Measurements from ENCODE around the gene TOP2A.
"Not testable (repeated sequence)": the region's sequence is repeated elsewhere in the genome, so short reads cannot be mapped to it uniquely, and the experiment has no call there.

TOP2A gene

DNA sequence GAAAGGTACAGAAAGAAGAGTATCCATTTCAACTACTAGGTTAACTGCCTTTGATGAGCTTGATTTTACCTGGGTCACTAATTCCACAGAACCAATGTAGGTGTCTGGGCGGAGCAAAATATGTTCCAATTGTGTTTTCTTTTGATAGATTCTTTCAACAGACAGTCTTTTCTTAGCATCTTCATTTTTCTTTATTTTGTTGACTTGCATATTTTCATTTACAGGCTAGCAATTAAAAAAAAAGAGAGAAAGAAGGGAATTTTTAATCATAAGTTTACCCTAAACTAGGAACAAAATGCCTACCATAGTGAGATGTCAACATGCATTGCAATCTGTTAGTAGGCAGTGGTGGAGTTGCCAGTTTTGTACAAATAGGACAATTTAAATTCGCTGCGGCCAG is 1.0 kb downstream of the TOP2A start:
- peak overlapping the region; percentile 89 for H3K4me3 ChIP-seq (ENCODE audit: low read length)
- WGBS (ENCODE audit: extremely low coverage, insufficient coverage, low lambda C conversion rate), result no CpG with 5 or more reads among the region's 3 CpGs
- no peaks in the 10 kb centered on the region for H3K36me3 ChIP-seq (ENCODE audit: control insufficient read depth, insufficient read depth, low read length)

DNA sequence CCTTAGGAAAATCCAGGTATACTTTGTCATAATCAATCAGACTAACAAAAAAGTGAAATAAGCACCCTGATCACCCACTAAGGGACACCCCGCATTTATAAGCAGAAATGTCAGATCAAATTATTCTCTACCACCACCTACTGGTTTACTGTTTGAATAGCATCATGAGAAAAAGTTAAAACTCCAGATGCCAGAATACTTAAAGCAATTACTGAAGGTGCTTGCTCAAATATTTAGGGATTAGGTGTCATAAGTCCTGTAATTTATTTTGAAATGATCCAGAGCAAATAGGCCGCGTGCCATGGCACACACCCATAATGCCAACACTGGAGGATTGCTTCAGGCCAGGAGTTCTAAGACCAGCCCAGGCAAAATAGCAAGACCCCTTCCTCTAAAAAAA is 2.3 kb downstream of the TOP2A start:
- Histone ChIP-seq H3K56ac (ENCODE audit: low read length) (no peak overlapping the region), H3K27ac (ENCODE audit: low read depth, low read length) (no peak overlapping the region), H2BK15ac (replicated peaks; ENCODE audit: low read depth) (no peak overlapping the region), H3K23ac (ENCODE audit: low read length) (no peak overlapping the region), H3K79me2 (ENCODE audit: control insufficient read depth, insufficient read depth, low read length) (peaks cover 11% of the 10 kb centered on the region), H2BK5ac (ENCODE audit: low read length) (no peak overlapping the region), H3K36me3 (ENCODE audit: control insufficient read depth, insufficient read depth, low read length) (no peaks in the 10 kb centered on the region), H2AK5ac (ENCODE audit: low read length) (no peak overlapping the region), H3K4me1 (ENCODE audit: control insufficient read depth, low read depth, low read length) (peaks cover 2% of the 10 kb centered on the region), H4K8ac (ENCODE audit: low read depth, low read length) (peak overlapping the region; percentile 39), H3K4me2 (ENCODE audit: low read length) (no peak overlapping the region), H3K18ac (ENCODE audit: low read length) (no peak overlapping the region), H2BK120ac (ENCODE audit: low read depth, low read length) (no peak overlapping the region), H3K27me3 (ENCODE audit: insufficient read depth, low read length, poor library complexity) (no peaks in the 10 kb centered on the region), H4K5ac (ENCODE audit: low read length) (no peak overlapping the region), H3K9ac (ENCODE audit: low read length) (no peak overlapping the region), H3K4me3 (ENCODE audit: low read length) (no peak overlapping the region), H3K4ac (ENCODE audit: low read depth, low read length) (no peak overlapping the region), H3K79me1 (ENCODE audit: low read length) (peaks cover 2% of the 10 kb centered on the region)
- WGBS (ENCODE audit: extremely low coverage, insufficient coverage, low lambda C conversion rate), result no CpG with 5 or more reads among the region's 3 CpGs
- peak; percentile 45 for DNase-seq

More for the DNA sequence above, 1.0 kb downstream of the TOP2A start:
- Histone ChIP-seq H3K4me1 (ENCODE audit: control insufficient read depth, low read depth, low read length) (peaks cover 2% of the 10 kb centered on the region), H3K4me2 (ENCODE audit: low read length) (peak overlapping the region; percentile 57), H3K56ac (ENCODE audit: low read length) (peak overlapping the region; percentile 91), H2BK120ac (ENCODE audit: low read depth, low read length) (no peak overlapping the region), H3K23ac (ENCODE audit: low read length) (no peak overlapping the region), H3K4ac (ENCODE audit: low read depth, low read length) (no peak overlapping the region), H3K79me2 (ENCODE audit: control insufficient read depth, insufficient read depth, low read length) (peaks cover 11% of the 10 kb centered on the region), H3K27me3 (ENCODE audit: insufficient read depth, low read length, poor library complexity) (no peaks in the 10 kb centered on the region), H4K5ac (ENCODE audit: low read length) (no peak overlapping the region), H3K9ac (ENCODE audit: low read length) (peak overlapping the region; percentile 88), H2AK5ac (ENCODE audit: low read length) (no peak overlapping the region), H2BK5ac (ENCODE audit: low read length) (no peak overlapping the region), H2BK15ac (replicated peaks; ENCODE audit: low read depth) (no peak overlapping the region), H3K79me1 (ENCODE audit: low read length) (peaks cover 2% of the 10 kb centered on the region), H3K18ac (ENCODE audit: low read length) (no peak overlapping the region), H4K8ac (ENCODE audit: low read depth, low read length) (no peak overlapping the region), H3K27ac (ENCODE audit: low read depth, low read length) (no peak overlapping the region)
- DNase-seq, result no peak

GRCh38 chr17:40414312-40414711 is 3.4 kb downstream of the TOP2A start:
- not testable (repeated sequence) for DNase-seq; H3K4me2 ChIP-seq (ENCODE audit: low read length)
- WGBS (ENCODE audit: extremely low coverage, insufficient coverage, low lambda C conversion rate), result no CpG with 5 or more reads among the region's 4 CpGs

GRCh38 chr17:40412880-40413279 is 4.8 kb downstream of the TOP2A start:
- H3K4me3 ChIP-seq (ENCODE audit: low read length), result no peak overlapping the region
- H2BK120ac ChIP-seq (ENCODE audit: low read depth, low read length), result no peak overlapping the region
- no peak for DNase-seq
- H2AK5ac ChIP-seq (ENCODE audit: low read length), result no peak overlapping the region
- H4K5ac ChIP-seq (ENCODE audit: low read length), result no peak overlapping the region
- no peak overlapping the region for H3K18ac ChIP-seq (ENCODE audit: low read length)
- peaks cover 2% of the 10 kb centered on the region for H3K36me3 ChIP-seq (ENCODE audit: control insufficient read depth, insufficient read depth, low read length)
- H4K8ac ChIP-seq (ENCODE audit: low read depth, low read length), result no peak overlapping the region
- no peak overlapping the region for H3K27ac ChIP-seq (ENCODE audit: low read depth, low read length)
- peaks cover 2% of the 10 kb centered on the region for H3K4me1 ChIP-seq (ENCODE audit: control insufficient read depth, low read depth, low read length)
- no peak overlapping the region for H3K23ac ChIP-seq (ENCODE audit: low read length)
- no peak overlapping the region for H2BK5ac ChIP-seq (ENCODE audit: low read length)
- H3K4ac ChIP-seq (ENCODE audit: low read depth, low read length), result no peak overlapping the region
- no peak overlapping the region for H3K56ac ChIP-seq (ENCODE audit: low read length)
- H3K9ac ChIP-seq (ENCODE audit: low read length), result no peak overlapping the region
- H2BK15ac ChIP-seq (replicated peaks; ENCODE audit: low read depth), result no peak overlapping the region
- no peaks in the 10 kb centered on the region for H3K27me3 ChIP-seq (ENCODE audit: insufficient read depth, low read length, poor library complexity)
- H3K4me2 ChIP-seq (ENCODE audit: low read length), result no peak overlapping the region
- H3K79me2 ChIP-seq (ENCODE audit: control insufficient read depth, insufficient read depth, low read length), result peaks cover 11% of the 10 kb centered on the region
- peaks cover 2% of the 10 kb centered on the region for H3K79me1 ChIP-seq (ENCODE audit: low read length)

More at GRCh38 chr17:40414312-40414711, 3.4 kb downstream of the TOP2A start:
- H3K79me1 ChIP-seq (ENCODE audit: low read length); H2BK5ac ChIP-seq (ENCODE audit: low read length); H3K4me1 ChIP-seq (ENCODE audit: control insufficient read depth, low read depth, low read length); H3K23ac ChIP-seq (ENCODE audit: low read length); H3K4me3 ChIP-seq (ENCODE audit: low read length); H3K27ac ChIP-seq (ENCODE audit: low read depth, low read length); H3K27me3 ChIP-seq (ENCODE audit: insufficient read depth, low read length, poor library complexity); H3K18ac ChIP-seq (ENCODE audit: low read length); H3K4ac ChIP-seq (ENCODE audit: low read depth, low read length); H2BK15ac ChIP-seq (replicated peaks; ENCODE audit: low read depth); H3K36me3 ChIP-seq (ENCODE audit: control insufficient read depth, insufficient read depth, low read length); H3K56ac ChIP-seq (ENCODE audit: low read length); H3K9ac ChIP-seq (ENCODE audit: low read length); H2AK5ac ChIP-seq (ENCODE audit: low read length); H2BK120ac ChIP-seq (ENCODE audit: low read depth, low read length); H4K5ac ChIP-seq (ENCODE audit: low read length); H4K8ac ChIP-seq (ENCODE audit: low read depth, low read length): not testable (repeated sequence)
- peaks cover 11% of the 10 kb centered on the region for H3K79me2 ChIP-seq (ENCODE audit: control insufficient read depth, insufficient read depth, low read length)

DNA sequence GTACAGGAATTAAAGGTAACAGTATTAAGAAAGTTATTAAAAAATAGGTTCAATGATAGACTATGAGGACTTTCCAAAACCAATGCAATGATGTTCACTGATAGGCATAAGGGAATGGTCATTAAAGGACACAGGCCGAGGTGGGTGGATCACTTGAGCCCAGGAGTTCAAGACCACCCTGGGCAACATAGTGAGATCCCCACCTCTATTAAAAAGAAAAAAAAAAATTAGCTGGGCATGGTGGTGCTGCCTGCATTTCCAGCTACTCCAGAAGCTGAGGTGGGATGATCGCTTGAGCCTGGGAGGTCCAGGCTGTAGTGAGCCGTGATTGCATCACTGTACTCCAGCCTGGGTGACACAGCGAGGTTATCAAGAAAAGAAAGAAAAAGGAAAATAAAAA is 5.9 kb downstream of the TOP2A start:
- H2BK5ac ChIP-seq (ENCODE audit: low read length), result no peak overlapping the region
- peaks cover 2% of the 10 kb centered on the region for H3K79me1 ChIP-seq (ENCODE audit: low read length)
- no peak overlapping the region for H4K8ac ChIP-seq (ENCODE audit: low read depth, low read length)
- peaks cover 2% of the 10 kb centered on the region for H3K36me3 ChIP-seq (ENCODE audit: control insufficient read depth, insufficient read depth, low read length)
- no peak overlapping the region for H3K4me3 ChIP-seq (ENCODE audit: low read length)
- H3K79me2 ChIP-seq (ENCODE audit: control insufficient read depth, insufficient read depth, low read length), result peaks cover 4% of the 10 kb centered on the region
- H3K9ac ChIP-seq (ENCODE audit: low read length), result no peak overlapping the region
- no peak overlapping the region for H2AK5ac ChIP-seq (ENCODE audit: low read length)
- no peak overlapping the region for H3K56ac ChIP-seq (ENCODE audit: low read length)
- no peak overlapping the region for H2BK120ac ChIP-seq (ENCODE audit: low read depth, low read length)
- DNase-seq, result no peak
- peaks cover 2% of the 10 kb centered on the region for H3K4me1 ChIP-seq (ENCODE audit: control insufficient read depth, low read depth, low read length)
- H2BK15ac ChIP-seq (replicated peaks; ENCODE audit: low read depth), result no peak overlapping the region
- no peak overlapping the region for H3K27ac ChIP-seq (ENCODE audit: low read depth, low read length)
- H3K18ac ChIP-seq (ENCODE audit: low read length), result no peak overlapping the region
- no peak overlapping the region for H3K4ac ChIP-seq (ENCODE audit: low read depth, low read length)
- no peak overlapping the region for H3K4me2 ChIP-seq (ENCODE audit: low read length)
- whole genome bisulfite sequencing (ENCODE audit: extremely low coverage, insufficient coverage, low lambda C conversion rate), result no CpG with 5 or more reads among the region's 4 CpGs
- H3K23ac ChIP-seq (ENCODE audit: low read length), result no peak overlapping the region
- no peak overlapping the region for H4K5ac ChIP-seq (ENCODE audit: low read length)
- H3K27me3 ChIP-seq (ENCODE audit: insufficient read depth, low read length, poor library complexity), result no peaks in the 10 kb centered on the region

- Histone ChIP-seq H3K4me1 (ENCODE audit: control insufficient read depth, low read depth, low read length) (no peaks in the 10 kb centered on the region), H3K27ac (ENCODE audit: low read depth, low read length) (no peak overlapping the region), H4K5ac (ENCODE audit: low read length) (no peak overlapping the region), H3K4me2 (ENCODE audit: low read length) (no peak overlapping the region), H2AK5ac (ENCODE audit: low read length) (no peak overlapping the region), H4K8ac (ENCODE audit: low read depth, low read length) (no peak overlapping the region), H3K9ac (ENCODE audit: low read length) (no peak overlapping the region), H2BK5ac (ENCODE audit: low read length) (no peak overlapping the region), H3K36me3 (ENCODE audit: control insufficient read depth, insufficient read depth, low read length) (peaks cover 2% of the 10 kb centered on the region), H3K4ac (ENCODE audit: low read depth, low read length) (no peak overlapping the region), H3K18ac (ENCODE audit: low read length) (no peak overlapping the region), H3K27me3 (ENCODE audit: insufficient read depth, low read length, poor library complexity) (no peaks in the 10 kb centered on the region), H2BK120ac (ENCODE audit: low read depth, low read length) (no peak overlapping the region), H3K23ac (ENCODE audit: low read length) (no peak overlapping the region), H3K79me2 (ENCODE audit: control insufficient read depth, insufficient read depth, low read length) (no peaks in the 10 kb centered on the region), H3K79me1 (ENCODE audit: low read length) (no peaks in the 10 kb centered on the region), H3K4me3 (ENCODE audit: low read length) (no peak overlapping the region), H3K56ac (ENCODE audit: low read length) (no peak overlapping the region), H2BK15ac (replicated peaks; ENCODE audit: low read depth) (no peak overlapping the region)
- no CpG with 5 or more reads among the region's 1 CpG for WGBS (ENCODE audit: extremely low coverage, insufficient coverage, low lambda C conversion rate)
- DNase-seq, result no peak
Measured at GRCh38 chr17:40410082-40410481, 7.6 kb downstream of the TOP2A start.
